ENCODE measurements around the gene GEMIN8.

The GEMIN8 gene

GRCh38 chrX:14029425-14030173 is at the start of gene GEMIN8:
Gene GEMIN8, minus strand, starts transcription at chrX:14029892. Its CDS starts 8,414 bp downstream, at chrX:14021478.
- peak; percentile 37 for DNase-seq (ENCODE audit: low spot score)

GRCh38 chrX:14076639-14077038 is 46.9 kb upstream of the GEMIN8 start:
- no peak for DNase-seq (ENCODE audit: low spot score)

GRCh38 chrX:14073556-14073955 is 43.9 kb upstream of the GEMIN8 start:
- no peak for DNase-seq (ENCODE audit: low spot score)

GRCh38 chrX:14073071-14073470 is 43.4 kb upstream of the GEMIN8 start:
- DNase-seq (ENCODE audit: low spot score), result no peak

GRCh38 chrX:14065800-14066199 is 36.1 kb upstream of the GEMIN8 start:
- DNase-seq (ENCODE audit: low spot score), result no peak

GRCh38 chrX:14064626-14065432 is 35.1 kb upstream of the GEMIN8 start:
- DNase-seq (ENCODE audit: low spot score), result peak; percentile 5

- no peak for DNase-seq (ENCODE audit: low spot score)
These were observed 32.8 kb upstream of the GEMIN8 start for GRCh38 chrX:14062524-14062923.

GRCh38 chrX:14056206-14056605 is 26.5 kb upstream of the GEMIN8 start:
- DNase-seq (ENCODE audit: low spot score), result no peak

- DNase-seq (ENCODE audit: low spot score), result no peak
These were observed 21.7 kb upstream of the GEMIN8 start for GRCh38 chrX:14051416-14051815.

- no peak for DNase-seq (ENCODE audit: low spot score)
These were observed 21.0 kb upstream of the GEMIN8 start for GRCh38 chrX:14050709-14051108.

- no peak for DNase-seq (ENCODE audit: low spot score)
These were observed 13.5 kb upstream of the GEMIN8 start for GRCh38 chrX:14043209-14043608.

- DNase-seq (ENCODE audit: low spot score), result no peak
These were observed 9.7 kb upstream of the GEMIN8 start for GRCh38 chrX:14039344-14039743.

GRCh38 chrX:14038375-14039085 is 8.8 kb upstream of the GEMIN8 start:
- DNase-seq (ENCODE audit: low spot score), result no peak

GRCh38 chrX:14032406-14032805 is 2.7 kb upstream of the GEMIN8 start:
- no peak for DNase-seq (ENCODE audit: low spot score)

- no peak for DNase-seq (ENCODE audit: low spot score)
These were observed 460 bp upstream of the GEMIN8 start for GRCh38 chrX:14030174-14030530.

- no peak for DNase-seq (ENCODE audit: low spot score)
These were observed 660 bp downstream of the GEMIN8 start for GRCh38 chrX:14029039-14029424.

GRCh38 chrX:14028473-14028872 is 1.2 kb downstream of the GEMIN8 start:
- no peak for DNase-seq (ENCODE audit: low spot score)

- DNase-seq (ENCODE audit: low spot score), result no peak
These were observed 2.1 kb downstream of the GEMIN8 start for GRCh38 chrX:14027511-14028019.

- DNase-seq (ENCODE audit: low spot score), result no peak
These were observed 2.7 kb downstream of the GEMIN8 start for GRCh38 chrX:14027036-14027435.

- no peak for DNase-seq (ENCODE audit: low spot score)
These were observed 3.6 kb downstream of the GEMIN8 start for GRCh38 chrX:14026121-14026520.

GRCh38 chrX:14022019-14022418 is 7.7 kb downstream of the GEMIN8 start:
- no peak for DNase-seq (ENCODE audit: low spot score)

- DNase-seq (ENCODE audit: low spot score), result no peak
These were observed 12.3 kb downstream of the GEMIN8 start for GRCh38 chrX:14017399-14017798.

- no peak for DNase-seq (ENCODE audit: low spot score)
These were observed 13.8 kb downstream of the GEMIN8 start for GRCh38 chrX:14015941-14016340.
